GM19240 (cell line): ENCODE data around the gene ITGAX.

Source experiments
- DNase-seq: peaks from one replicate; pipeline ENCODE4 v3.0.0; 2011; ENCODE audit warnings: low spot score; ENCODE audit not compliant: insufficient read length

ITGAX gene

DNA sequence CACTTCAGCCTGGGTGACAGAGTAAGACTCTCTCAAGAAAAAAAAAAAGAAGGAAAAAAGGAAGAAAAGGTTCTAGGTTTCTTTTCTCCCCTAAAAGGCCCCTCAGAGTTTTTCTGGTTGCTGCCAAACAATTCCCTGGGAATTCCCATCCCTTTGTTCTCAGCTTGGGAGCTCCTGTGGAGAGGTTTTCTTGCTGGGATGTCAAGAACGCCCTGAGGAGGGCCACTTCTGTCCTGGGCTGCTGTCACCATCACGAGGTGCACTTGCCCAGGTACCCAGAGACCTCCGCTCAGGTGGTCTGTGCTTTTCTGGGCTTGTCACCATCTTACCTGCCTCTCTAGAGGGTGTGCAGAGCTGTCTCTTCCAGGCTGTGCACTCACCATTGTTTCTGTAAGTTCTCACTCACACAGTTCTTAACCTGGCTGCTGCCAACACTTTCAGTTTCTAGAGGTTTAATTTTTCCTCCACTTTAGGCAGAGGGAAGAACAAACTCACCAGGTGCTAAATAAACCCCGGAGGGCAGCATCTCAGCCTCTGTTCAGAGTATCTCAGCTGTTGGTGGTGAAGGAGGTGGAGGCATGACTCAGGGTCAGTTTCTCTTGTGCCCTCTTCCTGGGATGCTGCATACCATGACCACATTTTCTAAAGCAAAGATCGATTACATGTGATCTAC lies 75.5 kb downstream of the ITGAX start:
- no peak for DNase-seq
